ENCODE data around the gene FAM168A. TPM values are rescaled to one million over a fixed set of nuclear protein-coding genes. Genes with fewer than 3 reads are reported as not detected.
A peak's percentile ranks its signal among the peaks of the same experiment; 100 is the strongest.

FAM168A gene
- total and polyA plus RNA-seq, 2 of the 8 experiments (the other 6 are each of a cell fraction or from before 2014, with no cell fraction given) = 17.1 to 21.6 TPM

GRCh38 chr11:73384531-73384871 lies 213.4 kb downstream of the FAM168A start:
- DNase-seq (ENCODE audit: low read depth in 1 of 2, low spot score in 2 of 2) = no peak
- H2AK5ac ChIP-seq (ENCODE audit: low read depth, low read length) = 0 out of 2 replicates have a peak overlapping the region, but pooled peaks have one; percentile 39
- peaks cover 0 to 11% (median 0%) of the 10 kb centered on the region in 4 experiments; a peak in 1 of 7 replicates for H3K4me1 ChIP-seq (replicated peaks in 1 of 4; ENCODE audit: control insufficient read depth in 3 of 4, insufficient read depth in 4 of 4, low read length in 3 of 4)
- H2AFZ ChIP-seq (ENCODE audit: low read length) = no peak overlapping the region
- H3K23ac ChIP-seq (ENCODE audit: insufficient read length) = no peak overlapping the region
- ChIA-PET CTCF (ENCODE audit: partially characterized antibody) (interaction anchor here (1.0 to 59.1 kb wide), 10 partner anchors 9 to 277 kb away, joined by 3 to 1456 read pairs (median 6); no protein-coding TSS in a partner anchor), POLR2A (ENCODE audit: partially characterized antibody) (interaction anchor here (0.9 to 1.6 kb wide), 3 partner anchors 9 to 197 kb away, joined by 3 to 5 read pairs (median 4); no protein-coding TSS in a partner anchor)
- WGBS, 2 experiments (ENCODE audit: extremely low coverage in 1 of 2, insufficient coverage in 1 of 2, insufficient read length in 1 of 2, insufficient replicate concordance in 2 of 2, low coverage in 1 of 2, low lambda C conversion rate in 2 of 2, missing lambda C conversion rate in 1 of 2) = 90% methylated on average over 4 of the region's 4 CpGs; no CpG with 5 or more reads in 1 of the 2 experiments
- H2BK120ac ChIP-seq (replicated peaks; ENCODE audit: low read depth, low read length) = no peak overlapping the region
- H4K8ac ChIP-seq (ENCODE audit: extremely low read depth, insufficient read depth, low read length) = peak overlapping the region; percentile 1; the same call in 1 of the 2 replicates
- H3K23me2 ChIP-seq (ENCODE audit: low read depth, low read length) = no peaks in the 10 kb centered on the region
- no peak overlapping the region for H3K27ac ChIP-seq (ENCODE audit: low read depth, low read length)
- peaks cover 7% of the 10 kb centered on the region; the same call in 1 of the 2 replicates for H3K79me1 ChIP-seq (ENCODE audit: low read depth, low read length)
- H3K4ac ChIP-seq (replicated peaks; ENCODE audit: insufficient read length, low read depth, low read length) = no peak overlapping the region
- H3K36me3 ChIP-seq (ENCODE audit: control insufficient read depth in 2 of 4, insufficient read depth in 4 of 4, low read length in 3 of 4) = no peaks in the 10 kb centered on the region
- no peak overlapping the region for H3K4me2 ChIP-seq (ENCODE audit: insufficient read depth in 1 of 2, low read depth in 2 of 2, low read length in 2 of 2)
- no peak overlapping the region for H4K5ac ChIP-seq (ENCODE audit: insufficient read length, low read depth, low read length)
- H2BK15ac ChIP-seq (ENCODE audit: low read length) = no peak overlapping the region
- H2BK5ac ChIP-seq (ENCODE audit: low read depth, low read length) = no peak overlapping the region
- peaks cover 6 to 11% of the 10 kb centered on the region in 2 experiments for H4K20me1 ChIP-seq (replicated peaks in 1 of 2; ENCODE audit: control insufficient read depth in 1 of 2, insufficient read depth in 2 of 2, low read length in 2 of 2)
- peaks cover 0 to 3% of the 10 kb centered on the region in 2 experiments; a peak in 1 of 4 replicates for H3K79me2 ChIP-seq (ENCODE audit: control insufficient read depth in 1 of 2, insufficient read depth in 2 of 2, low read length in 2 of 2)
- 0 out of 7 replicates have a peak, but pooled peaks cover 0 to 2% (median 0%) of the 10 kb centered on the region in 4 experiments for H3K27me3 ChIP-seq (replicated peaks in 1 of 4; ENCODE audit: control insufficient read depth in 3 of 4, extremely low read depth in 1 of 4, insufficient read depth in 3 of 4, low read length in 3 of 4)
- no peak for FAIRE-seq
- no peak overlapping the region for H3K9ac ChIP-seq (replicated peaks in 1 of 4; ENCODE audit: extremely low read depth in 1 of 4, low read depth in 3 of 4, low read length in 3 of 4)
- H2BK20ac ChIP-seq (ENCODE audit: low read length) = no peak overlapping the region
- H3K14ac ChIP-seq (ENCODE audit: insufficient read length) = no peak overlapping the region
- H3K9me3 ChIP-seq (ENCODE audit: insufficient read depth in 2 of 2, low read depth in 1 of 2, low read length in 1 of 2) = no peaks in the 10 kb centered on the region
- no peak overlapping the region for H3K18ac ChIP-seq (ENCODE audit: extremely low read depth, low read length)
- no peak overlapping the region for H3K56ac ChIP-seq (replicated peaks; ENCODE audit: insufficient read length, low read depth, low read length)
- no peak overlapping the region for H3K4me3 ChIP-seq (ENCODE audit: extremely low read depth in 1 of 4, insufficient read depth in 2 of 4, low read depth in 3 of 4, low read length in 4 of 4)
- no peak overlapping the region for H4K91ac ChIP-seq (replicated peaks; ENCODE audit: insufficient read length, low read length)
- no peak overlapping the region for H2BK12ac ChIP-seq (ENCODE audit: low read depth, low read length)
- TF ChIP-seq HDAC2 (IDR thresholded peaks at IDR 0.05; ENCODE audit: borderline replicate concordance in 1 of 2, low read depth in 2 of 2, low read length in 2 of 2) = no peak
- no peak for TF ChIP-seq RFX5 (IDR thresholded peaks at IDR 0.05; ENCODE audit: borderline replicate concordance, low read depth, low read length)

All from H1 (cell line).